Activated B cell treated with CpG ODN at 0.5 μM for 24 hours (primary cell): ENCODE data around the gene ABCC9. TPM values are rescaled to one million over a fixed set of nuclear protein-coding genes. Genes with fewer than 3 reads are reported as not detected.

Experiments used
- ATAC-seq: fragments of 200-7000 bp; cut with Tn5 transposase; one replicate; pipeline ENCODE4 v1.10.0; 2021; ENCODE audit warnings: low read depth, mild to moderate bottlenecking, moderate library complexity
- CTCF ChIA-PET: fragments of 350-600 bp; sonication (Branson Sonifier 250); formaldehyde crosslinking; loops from one replicate; lab custom pipeline; 2021; ENCODE audit warnings: antibody characterized with exemption; lab: Charles Lee
- POLR2A ChIA-PET: fragments of 350-600 bp; sonication (Branson Sonifier 250); formaldehyde crosslinking; loops from one replicate; lab custom pipeline; 2021; ENCODE audit warnings: antibody characterized with exemption; lab: Charles Lee
- DNase-seq: peaks from one replicate; pipeline ENCODE4 v3.0.0; 2022
- H3K27ac Mint-ChIP-seq: one replicate; pipeline ENCODE4 v1.8.0; 2020; ENCODE audit warnings: mixed read lengths
- H3K27me3 Mint-ChIP-seq: one replicate; pipeline ENCODE4 v1.8.0; 2021; ENCODE audit warnings: mixed read lengths
- H3K36me3 Mint-ChIP-seq: one replicate; pipeline ENCODE4 v1.8.0; 2021; ENCODE audit warnings: low read depth, mixed read lengths
- H3K4me1 Mint-ChIP-seq: one replicate; pipeline ENCODE4 v1.8.0; 2021; ENCODE audit warnings: mixed read lengths
- H3K4me3 Mint-ChIP-seq: one replicate; pipeline ENCODE4 v1.8.0; 2020; ENCODE audit warnings: mild to moderate bottlenecking, mixed read lengths
- H3K9me3 Mint-ChIP-seq: one replicate; pipeline ENCODE4 v1.8.0; 2020; ENCODE audit warnings: mixed read lengths
- intact Hi-C: fragments of 100-400 bp; cut with micrococcal nuclease; formaldehyde crosslinking; loops from one replicate; pipeline ENCODE4 v1.15.1; 2024
- total RNA-seq: library from RNA; stranded (reverse); gene quantifications from 2 replicates; pipeline ENCODE4 v1.2.3, GENCODE V29; 2022
- TF ChIP-seq, protein P1 (sequence below): fragments of 200-600 bp; IDR thresholded peaks from one replicate; pipeline ENCODE4 v1.8.0; 2022; ENCODE audit warnings: antibody characterized with exemption, mild to moderate bottlenecking

The ABCC9 gene
- total RNA-seq, 1 donor from 2014 or later, result not detected

DNA sequence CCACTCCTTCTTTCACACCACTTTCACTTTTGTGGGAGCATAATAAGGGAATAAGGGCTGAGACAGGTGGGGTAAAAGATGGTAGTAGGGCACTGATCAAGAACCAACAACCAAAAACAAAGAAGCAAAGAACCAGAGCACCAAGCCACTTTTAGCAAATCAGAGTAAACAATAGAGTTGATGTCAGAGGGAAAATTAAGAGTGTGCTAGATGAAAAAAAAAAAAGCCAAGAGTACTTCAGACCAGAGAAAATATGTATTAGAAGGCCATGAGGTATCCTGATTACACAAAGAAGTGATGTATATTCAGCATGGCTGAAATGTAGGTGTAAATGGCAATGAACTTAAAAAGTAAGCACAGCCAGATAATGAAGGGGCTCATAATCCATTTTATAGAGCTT lies 75.4 kb downstream of the ABCC9 start:
- H3K27me3 Mint-ChIP-seq, result no peaks in the 10 kb centered on the region
- intact Hi-C loops, result no loop called here

DNA sequence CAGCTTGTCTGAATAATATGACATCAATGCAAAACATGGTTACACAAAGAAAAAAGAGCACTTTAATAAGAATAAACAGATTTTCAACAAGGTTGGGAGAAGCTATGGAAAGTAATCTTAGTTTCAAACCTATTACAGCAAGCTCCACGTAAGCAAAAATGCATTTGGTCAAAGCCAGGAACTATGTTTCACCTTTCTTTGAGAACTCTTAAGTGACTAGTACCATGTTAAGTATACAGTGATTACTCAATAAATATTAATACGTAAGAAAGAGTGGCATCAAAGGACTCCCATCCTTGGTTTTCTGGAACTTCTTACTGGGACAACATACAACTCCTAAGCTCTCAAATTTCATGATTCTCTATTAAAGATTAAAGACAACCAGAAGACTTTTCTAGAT lies 80.7 kb downstream of the ABCC9 start:
- H3K27ac Mint-ChIP-seq, result no peak overlapping the region
- ATAC-seq, result no peak
- no peak overlapping the region for H3K4me3 Mint-ChIP-seq
- TF ChIP-seq, protein P1, sequence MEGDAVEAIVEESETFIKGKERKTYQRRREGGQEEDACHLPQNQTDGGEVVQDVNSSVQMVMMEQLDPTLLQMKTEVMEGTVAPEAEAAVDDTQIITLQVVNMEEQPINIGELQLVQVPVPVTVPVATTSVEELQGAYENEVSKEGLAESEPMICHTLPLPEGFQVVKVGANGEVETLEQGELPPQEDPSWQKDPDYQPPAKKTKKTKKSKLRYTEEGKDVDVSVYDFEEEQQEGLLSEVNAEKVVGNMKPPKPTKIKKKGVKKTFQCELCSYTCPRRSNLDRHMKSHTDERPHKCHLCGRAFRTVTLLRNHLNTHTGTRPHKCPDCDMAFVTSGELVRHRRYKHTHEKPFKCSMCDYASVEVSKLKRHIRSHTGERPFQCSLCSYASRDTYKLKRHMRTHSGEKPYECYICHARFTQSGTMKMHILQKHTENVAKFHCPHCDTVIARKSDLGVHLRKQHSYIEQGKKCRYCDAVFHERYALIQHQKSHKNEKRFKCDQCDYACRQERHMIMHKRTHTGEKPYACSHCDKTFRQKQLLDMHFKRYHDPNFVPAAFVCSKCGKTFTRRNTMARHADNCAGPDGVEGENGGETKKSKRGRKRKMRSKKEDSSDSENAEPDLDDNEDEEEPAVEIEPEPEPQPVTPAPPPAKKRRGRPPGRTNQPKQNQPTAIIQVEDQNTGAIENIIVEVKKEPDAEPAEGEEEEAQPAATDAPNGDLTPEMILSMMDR, result no peak
- intact Hi-C loops, result no loop called here
- no peaks in the 10 kb centered on the region for H3K9me3 Mint-ChIP-seq
- H3K4me1 Mint-ChIP-seq, result no peaks in the 10 kb centered on the region
- ChIA-PET POLR2A (no interaction called here), CTCF (no interaction called here)
- H3K27me3 Mint-ChIP-seq, result no peaks in the 10 kb centered on the region
- no peaks in the 10 kb centered on the region for H3K36me3 Mint-ChIP-seq
- DNase-seq, result no peak

More for the DNA sequence above, 75.4 kb downstream of the ABCC9 start:
- Mint-ChIP-seq H3K4me1 (no peaks in the 10 kb centered on the region), H3K4me3 (no peak overlapping the region), H3K27ac (no peak overlapping the region), H3K36me3 (no peaks in the 10 kb centered on the region), H3K9me3 (no peaks in the 10 kb centered on the region)
- ChIA-PET POLR2A (no interaction called here), CTCF (no interaction called here)
- DNase-seq, result no peak
- ATAC-seq, result no peak
- TF ChIP-seq, protein P1, result no peak

DNA sequence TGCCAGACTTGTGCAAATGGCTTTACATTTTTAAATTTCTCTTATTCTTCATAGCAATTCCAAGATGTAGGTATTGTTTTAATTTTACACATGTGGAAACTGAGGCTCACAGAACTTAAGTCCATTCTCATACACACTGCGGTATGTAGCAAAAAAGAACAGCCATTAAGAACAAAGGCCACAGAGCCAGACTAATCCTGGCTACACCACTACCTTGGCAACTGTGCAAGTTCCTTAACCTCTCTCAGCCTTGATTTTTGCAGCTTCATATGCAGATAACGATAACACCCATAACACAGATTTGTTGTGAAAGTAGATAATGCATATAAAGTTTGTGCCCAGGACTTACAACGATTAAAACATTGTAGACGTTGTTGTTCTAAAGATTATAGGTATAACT lies 81.1 kb downstream of the ABCC9 start:
- Mint-ChIP-seq H3K4me1 (no peaks in the 10 kb centered on the region), H3K9me3 (no peaks in the 10 kb centered on the region), H3K27ac (no peak overlapping the region), H3K36me3 (no peaks in the 10 kb centered on the region), H3K4me3 (no peak overlapping the region), H3K27me3 (no peaks in the 10 kb centered on the region)
- ChIA-PET POLR2A (no interaction called here), CTCF (no interaction called here)
- intact Hi-C loops, result no loop called here
- ATAC-seq (no peak), DNase-seq (no peak)
- TF ChIP-seq, protein P1, result no peak

DNA sequence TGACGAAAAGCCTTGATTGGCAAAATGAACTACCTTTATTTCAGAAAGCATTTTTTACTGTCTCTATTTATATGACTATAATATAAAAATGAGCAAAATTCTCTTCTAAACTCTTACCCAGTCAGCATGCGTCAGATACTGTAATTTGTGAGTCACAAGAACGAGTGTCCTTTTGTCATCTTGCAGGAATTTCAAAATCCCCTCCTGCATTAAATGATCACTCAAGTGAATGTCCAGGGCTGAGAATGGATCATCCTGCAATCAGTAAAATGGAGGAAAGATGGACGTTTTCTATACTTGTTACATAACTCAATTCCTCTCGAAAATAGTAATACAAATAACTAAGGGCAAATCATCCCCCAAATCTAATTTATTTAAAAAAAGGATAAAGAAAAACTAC lies 89.0 kb downstream of the ABCC9 start:
- CTCF ChIA-PET, result no interaction called here
- DNase-seq, result no peak
- no peak overlapping the region for H3K4me3 Mint-ChIP-seq
- no peaks in the 10 kb centered on the region for H3K9me3 Mint-ChIP-seq
- TF ChIP-seq, protein P1, result no peak
- no peaks in the 10 kb centered on the region for H3K4me1 Mint-ChIP-seq
- intact Hi-C loops, result no loop called here
- no peaks in the 10 kb centered on the region for H3K36me3 Mint-ChIP-seq
- H3K27me3 Mint-ChIP-seq, result no peaks in the 10 kb centered on the region
- POLR2A ChIA-PET, result no interaction called here
- no peak for ATAC-seq
- no peak overlapping the region for H3K27ac Mint-ChIP-seq

DNA sequence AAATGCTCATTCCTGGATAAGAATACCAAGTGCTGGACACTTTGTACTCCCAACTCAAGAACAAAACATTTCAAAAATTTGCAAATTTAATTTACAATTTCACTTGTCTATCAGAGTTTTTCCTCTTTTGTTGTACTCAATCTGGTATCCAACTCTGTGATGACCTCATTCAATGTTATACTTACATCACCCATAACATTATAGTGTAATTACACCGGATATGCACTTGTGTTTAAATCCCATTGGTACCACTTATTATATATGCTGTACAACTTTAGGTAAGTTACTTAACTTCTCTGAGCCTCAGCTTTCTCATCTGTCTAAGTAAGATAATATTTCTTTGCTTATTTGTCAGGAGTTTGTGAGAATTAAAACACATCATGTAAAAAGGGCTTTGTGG lies 90.1 kb downstream of the ABCC9 start:
- intact Hi-C loops, result no loop called here
- TF ChIP-seq, protein P1, result no peak
- H3K36me3 Mint-ChIP-seq, result no peaks in the 10 kb centered on the region
- H3K9me3 Mint-ChIP-seq, result no peaks in the 10 kb centered on the region
- no peaks in the 10 kb centered on the region for H3K4me1 Mint-ChIP-seq
- no peak overlapping the region for H3K4me3 Mint-ChIP-seq
- no peaks in the 10 kb centered on the region for H3K27me3 Mint-ChIP-seq
- H3K27ac Mint-ChIP-seq, result no peak overlapping the region
- POLR2A ChIA-PET, result no interaction called here
- DNase-seq, result no peak
- no peak for ATAC-seq
- CTCF ChIA-PET, result no interaction called here
